ENCODE data around the gene ABHD17A. TPM values are rescaled to one million over a fixed set of nuclear protein-coding genes. Genes with fewer than 3 reads are reported as not detected.

Gene ABHD17A
- total and polyA plus RNA-seq, 9 of the 15 experiments (the other 6 are each of a cell fraction or from before 2014, with no cell fraction given) = 0.04 to 135 (median 21.8) TPM; not detected in 1

DNA sequence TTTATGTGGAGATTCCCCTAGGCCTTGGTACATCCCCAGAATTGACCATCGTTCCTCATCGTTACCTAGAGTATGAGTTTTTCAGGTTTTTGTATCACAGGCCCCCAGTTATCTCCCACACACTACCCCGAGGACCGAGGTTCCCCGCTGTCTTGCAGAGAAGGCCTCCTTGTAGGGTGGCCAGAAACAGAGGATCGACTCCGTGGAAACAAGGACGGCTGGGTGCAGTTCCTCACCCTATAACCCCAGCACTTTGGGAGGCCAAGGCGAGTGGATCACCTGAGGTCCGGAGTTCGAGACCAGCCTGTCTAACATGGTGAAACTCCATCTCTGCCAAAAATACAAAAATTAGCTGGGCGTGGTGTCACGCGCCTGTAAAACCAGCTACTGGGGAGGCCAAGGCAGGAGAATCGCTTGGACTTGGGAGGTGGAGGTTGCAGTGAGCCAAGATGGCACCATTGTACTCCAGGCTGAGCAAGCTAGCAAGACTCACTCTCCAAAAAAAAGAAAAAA lies 20.6 kb upstream of the ABHD17A start (continued):
- TF ChIP-seq, protein P1, sequence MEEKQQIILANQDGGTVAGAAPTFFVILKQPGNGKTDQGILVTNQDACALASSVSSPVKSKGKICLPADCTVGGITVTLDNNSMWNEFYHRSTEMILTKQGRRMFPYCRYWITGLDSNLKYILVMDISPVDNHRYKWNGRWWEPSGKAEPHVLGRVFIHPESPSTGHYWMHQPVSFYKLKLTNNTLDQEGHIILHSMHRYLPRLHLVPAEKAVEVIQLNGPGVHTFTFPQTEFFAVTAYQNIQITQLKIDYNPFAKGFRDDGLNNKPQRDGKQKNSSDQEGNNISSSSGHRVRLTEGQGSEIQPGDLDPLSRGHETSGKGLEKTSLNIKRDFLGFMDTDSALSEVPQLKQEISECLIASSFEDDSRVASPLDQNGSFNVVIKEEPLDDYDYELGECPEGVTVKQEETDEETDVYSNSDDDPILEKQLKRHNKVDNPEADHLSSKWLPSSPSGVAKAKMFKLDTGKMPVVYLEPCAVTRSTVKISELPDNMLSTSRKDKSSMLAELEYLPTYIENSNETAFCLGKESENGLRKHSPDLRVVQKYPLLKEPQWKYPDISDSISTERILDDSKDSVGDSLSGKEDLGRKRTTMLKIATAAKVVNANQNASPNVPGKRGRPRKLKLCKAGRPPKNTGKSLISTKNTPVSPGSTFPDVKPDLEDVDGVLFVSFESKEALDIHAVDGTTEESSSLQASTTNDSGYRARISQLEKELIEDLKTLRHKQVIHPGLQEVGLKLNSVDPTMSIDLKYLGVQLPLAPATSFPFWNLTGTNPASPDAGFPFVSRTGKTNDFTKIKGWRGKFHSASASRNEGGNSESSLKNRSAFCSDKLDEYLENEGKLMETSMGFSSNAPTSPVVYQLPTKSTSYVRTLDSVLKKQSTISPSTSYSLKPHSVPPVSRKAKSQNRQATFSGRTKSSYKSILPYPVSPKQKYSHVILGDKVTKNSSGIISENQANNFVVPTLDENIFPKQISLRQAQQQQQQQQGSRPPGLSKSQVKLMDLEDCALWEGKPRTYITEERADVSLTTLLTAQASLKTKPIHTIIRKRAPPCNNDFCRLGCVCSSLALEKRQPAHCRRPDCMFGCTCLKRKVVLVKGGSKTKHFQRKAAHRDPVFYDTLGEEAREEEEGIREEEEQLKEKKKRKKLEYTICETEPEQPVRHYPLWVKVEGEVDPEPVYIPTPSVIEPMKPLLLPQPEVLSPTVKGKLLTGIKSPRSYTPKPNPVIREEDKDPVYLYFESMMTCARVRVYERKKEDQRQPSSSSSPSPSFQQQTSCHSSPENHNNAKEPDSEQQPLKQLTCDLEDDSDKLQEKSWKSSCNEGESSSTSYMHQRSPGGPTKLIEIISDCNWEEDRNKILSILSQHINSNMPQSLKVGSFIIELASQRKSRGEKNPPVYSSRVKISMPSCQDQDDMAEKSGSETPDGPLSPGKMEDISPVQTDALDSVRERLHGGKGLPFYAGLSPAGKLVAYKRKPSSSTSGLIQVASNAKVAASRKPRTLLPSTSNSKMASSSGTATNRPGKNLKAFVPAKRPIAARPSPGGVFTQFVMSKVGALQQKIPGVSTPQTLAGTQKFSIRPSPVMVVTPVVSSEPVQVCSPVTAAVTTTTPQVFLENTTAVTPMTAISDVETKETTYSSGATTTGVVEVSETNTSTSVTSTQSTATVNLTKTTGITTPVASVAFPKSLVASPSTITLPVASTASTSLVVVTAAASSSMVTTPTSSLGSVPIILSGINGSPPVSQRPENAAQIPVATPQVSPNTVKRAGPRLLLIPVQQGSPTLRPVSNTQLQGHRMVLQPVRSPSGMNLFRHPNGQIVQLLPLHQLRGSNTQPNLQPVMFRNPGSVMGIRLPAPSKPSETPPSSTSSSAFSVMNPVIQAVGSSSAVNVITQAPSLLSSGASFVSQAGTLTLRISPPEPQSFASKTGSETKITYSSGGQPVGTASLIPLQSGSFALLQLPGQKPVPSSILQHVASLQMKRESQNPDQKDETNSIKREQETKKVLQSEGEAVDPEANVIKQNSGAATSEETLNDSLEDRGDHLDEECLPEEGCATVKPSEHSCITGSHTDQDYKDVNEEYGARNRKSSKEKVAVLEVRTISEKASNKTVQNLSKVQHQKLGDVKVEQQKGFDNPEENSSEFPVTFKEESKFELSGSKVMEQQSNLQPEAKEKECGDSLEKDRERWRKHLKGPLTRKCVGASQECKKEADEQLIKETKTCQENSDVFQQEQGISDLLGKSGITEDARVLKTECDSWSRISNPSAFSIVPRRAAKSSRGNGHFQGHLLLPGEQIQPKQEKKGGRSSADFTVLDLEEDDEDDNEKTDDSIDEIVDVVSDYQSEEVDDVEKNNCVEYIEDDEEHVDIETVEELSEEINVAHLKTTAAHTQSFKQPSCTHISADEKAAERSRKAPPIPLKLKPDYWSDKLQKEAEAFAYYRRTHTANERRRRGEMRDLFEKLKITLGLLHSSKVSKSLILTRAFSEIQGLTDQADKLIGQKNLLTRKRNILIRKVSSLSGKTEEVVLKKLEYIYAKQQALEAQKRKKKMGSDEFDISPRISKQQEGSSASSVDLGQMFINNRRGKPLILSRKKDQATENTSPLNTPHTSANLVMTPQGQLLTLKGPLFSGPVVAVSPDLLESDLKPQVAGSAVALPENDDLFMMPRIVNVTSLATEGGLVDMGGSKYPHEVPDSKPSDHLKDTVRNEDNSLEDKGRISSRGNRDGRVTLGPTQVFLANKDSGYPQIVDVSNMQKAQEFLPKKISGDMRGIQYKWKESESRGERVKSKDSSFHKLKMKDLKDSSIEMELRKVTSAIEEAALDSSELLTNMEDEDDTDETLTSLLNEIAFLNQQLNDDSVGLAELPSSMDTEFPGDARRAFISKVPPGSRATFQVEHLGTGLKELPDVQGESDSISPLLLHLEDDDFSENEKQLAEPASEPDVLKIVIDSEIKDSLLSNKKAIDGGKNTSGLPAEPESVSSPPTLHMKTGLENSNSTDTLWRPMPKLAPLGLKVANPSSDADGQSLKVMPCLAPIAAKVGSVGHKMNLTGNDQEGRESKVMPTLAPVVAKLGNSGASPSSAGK (IDR thresholded peaks at IDR 0.05) = no peak
- TF ChIP-seq TSC22D4 (tag; IDR thresholded peaks at IDR 0.05) (no peak), POLR2G (IDR thresholded peaks at IDR 0.05; ENCODE audit: low read depth, low read length) (no peak), ZNF23 (CRISPR knock-in tag; IDR thresholded peaks at IDR 0.05) (no peak), SUPT5H (IDR thresholded peaks at IDR 0.05) (no peak), NCOA2 (IDR thresholded peaks at IDR 0.05; ENCODE audit: partially characterized antibody in 2 of 2) (no peak), PHF8 (IDR thresholded peaks at IDR 0.05; ENCODE audit: borderline replicate concordance, low read length) (no peak), MTF1 (CRISPR knock-in tag; IDR thresholded peaks at IDR 0.05; ENCODE audit: borderline replicate concordance) (no peak), CBX2 (IDR thresholded peaks at IDR 0.05; ENCODE audit: insufficient read depth, low read length, poor library complexity, severe bottlenecking) (no peak), WHSC1 (IDR thresholded peaks at IDR 0.05; ENCODE audit: low read length) (no peak), ELF2 (CRISPR knock-in tag; IDR thresholded peaks at IDR 0.05) (no peak), SRSF3 (IDR thresholded peaks at IDR 0.05; ENCODE audit: insufficient read depth, low read length) (no peak), ZNF707 (CRISPR knock-in tag; conservative IDR thresholded peaks at IDR 0.05) (0 out of 2 replicates have a peak, but pooled peaks have one; percentile 62), PYGO2 (tag; IDR thresholded peaks at IDR 0.05) (no peak), ZNF717 (CRISPR knock-in tag; IDR thresholded peaks at IDR 0.05) (no peak)
- TF ChIP-seq, protein P2, sequence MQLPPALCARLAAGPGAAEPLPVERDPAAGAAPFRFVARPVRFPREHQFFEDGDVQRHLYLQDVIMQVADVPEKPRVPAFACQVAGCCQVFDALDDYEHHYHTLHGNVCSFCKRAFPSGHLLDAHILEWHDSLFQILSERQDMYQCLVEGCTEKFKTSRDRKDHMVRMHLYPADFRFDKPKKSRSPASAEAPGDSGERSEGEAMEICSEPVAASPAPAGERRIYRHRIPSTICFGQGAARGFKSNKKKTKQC (CRISPR knock-in tag; IDR thresholded peaks at IDR 0.05) = no peak; the same call in 1 of the 2 replicates

Data from K562 (cell line).